HG02852 (cell line): Measurements from ENCODE around the gene LTC4S.
A peak's percentile ranks its signal among the peaks of the same experiment; 100 is the strongest.
"Not testable (repeated sequence)": the region's sequence is repeated elsewhere in the genome, so short reads cannot be mapped to it uniquely, and the experiment has no call there.

Source experiments
- ATAC-seq: cut with Tn5 transposase; IDR thresholded peaks from one replicate; pipeline ENCODE4 v1.9.1; 2021; ENCODE audit warnings: mild to moderate bottlenecking, moderate library complexity; ENCODE audit not compliant: unreplicated experiment

Gene LTC4S

GRCh38 chr5:179793468-179794139 is at the start of gene LTC4S:
Gene LTC4S (plus strand): TSS chr5:179793986. CDS start chr5:179794081, 95 bp downstream.
- ATAC-seq: no peak

DNA sequence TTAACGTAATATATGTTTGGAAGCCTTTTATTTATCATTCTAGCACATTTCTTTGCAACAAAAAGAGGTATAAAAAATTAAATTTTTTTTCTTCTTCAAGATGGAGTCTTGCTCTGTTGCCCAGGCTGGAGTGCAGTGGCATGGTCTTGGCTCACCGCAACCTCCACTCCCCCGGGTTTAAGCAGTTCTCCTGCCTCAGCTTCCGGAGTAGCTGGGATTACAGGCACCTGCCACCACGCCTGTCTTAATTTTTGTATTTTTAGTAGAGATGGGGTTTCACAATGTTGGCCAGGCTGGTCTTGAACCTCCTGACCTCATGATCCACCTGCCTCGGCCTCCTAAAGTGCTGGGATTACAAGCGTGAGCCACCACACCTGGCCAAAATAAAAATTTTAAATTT is 49.7 kb upstream of the LTC4S start:
- ATAC-seq: not testable (repeated sequence)

DNA sequence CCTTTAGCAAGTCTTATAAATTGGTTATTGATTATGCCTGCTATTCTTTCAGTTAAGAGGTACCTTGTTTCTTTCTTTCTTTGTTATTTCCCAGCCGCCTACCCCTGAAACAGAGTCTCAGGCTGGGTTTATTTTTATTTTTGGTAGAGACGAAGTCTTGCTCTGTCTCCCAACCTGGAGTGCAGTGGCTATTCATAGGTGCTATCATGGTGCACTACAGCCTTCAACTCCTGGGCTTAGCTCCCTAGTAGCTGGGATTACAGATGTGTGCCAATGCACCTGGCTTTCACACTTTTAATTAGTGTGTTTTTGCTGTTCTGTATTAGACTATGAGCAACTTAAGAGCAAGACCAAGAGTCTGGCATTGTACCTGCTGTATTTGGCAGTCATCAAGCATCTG is 46.9 kb upstream of the LTC4S start:
- ATAC-seq: no peak

DNA sequence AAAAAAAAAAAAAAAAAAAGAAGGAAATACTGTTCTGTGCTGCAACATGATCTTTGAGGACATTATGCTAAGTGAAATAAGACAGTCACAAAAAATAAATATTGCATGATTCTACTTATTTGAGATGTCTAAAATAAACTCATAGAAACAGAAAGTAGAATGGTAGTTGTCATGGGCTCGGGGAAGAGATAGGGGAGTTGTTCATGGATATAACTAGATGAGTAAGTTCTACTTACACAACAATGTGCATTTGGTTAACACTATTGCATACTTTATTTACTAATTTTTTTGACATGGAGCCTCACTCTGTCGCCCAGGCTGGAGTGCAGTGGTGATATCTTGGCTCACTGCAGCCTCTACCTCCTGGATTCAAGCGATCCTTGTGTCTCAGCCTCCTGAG is 46.0 kb upstream of the LTC4S start:
- ATAC-seq: no peak

DNA sequence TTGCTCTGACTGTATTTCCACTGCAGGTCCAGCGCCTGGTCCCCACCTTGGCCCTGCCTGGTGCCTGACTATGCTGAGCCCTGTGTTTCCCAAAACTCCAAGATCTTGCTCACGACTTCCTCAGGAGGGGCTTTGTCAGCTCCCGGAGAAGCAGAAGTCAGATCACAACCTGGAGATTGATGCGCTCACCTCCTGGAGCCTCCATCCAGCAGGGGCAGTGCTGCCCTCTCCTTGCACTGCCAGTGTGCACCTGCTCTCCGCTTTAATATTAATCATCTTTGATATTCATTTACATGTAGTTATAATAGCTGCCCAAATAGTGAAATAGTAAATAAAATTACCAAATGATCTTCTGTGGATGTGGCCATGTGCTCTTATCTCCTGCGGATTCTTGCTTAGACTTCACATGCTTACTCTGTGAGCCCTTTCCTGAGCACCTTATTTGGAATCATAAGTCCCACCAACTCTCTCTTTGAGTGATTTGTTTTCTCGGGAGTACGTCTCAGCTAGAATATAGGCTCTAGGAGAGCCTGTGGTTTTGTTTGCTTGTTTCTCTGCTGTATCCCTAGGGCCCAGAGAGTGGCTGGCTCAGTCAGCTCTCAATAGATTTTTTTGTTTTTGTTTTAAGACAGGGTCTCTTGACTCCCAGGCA is 43.8 kb upstream of the LTC4S start:
- no peak for ATAC-seq

GRCh38 chr5:179753971-179754370 is 39.8 kb upstream of the LTC4S start:
- ATAC-seq: no peak

- no peak for ATAC-seq
Measured at GRCh38 chr5:179755022-179755421, 38.8 kb upstream of the LTC4S start.

- no peak for ATAC-seq
Measured at GRCh38 chr5:179758955-179759354, 34.8 kb upstream of the LTC4S start.

DNA sequence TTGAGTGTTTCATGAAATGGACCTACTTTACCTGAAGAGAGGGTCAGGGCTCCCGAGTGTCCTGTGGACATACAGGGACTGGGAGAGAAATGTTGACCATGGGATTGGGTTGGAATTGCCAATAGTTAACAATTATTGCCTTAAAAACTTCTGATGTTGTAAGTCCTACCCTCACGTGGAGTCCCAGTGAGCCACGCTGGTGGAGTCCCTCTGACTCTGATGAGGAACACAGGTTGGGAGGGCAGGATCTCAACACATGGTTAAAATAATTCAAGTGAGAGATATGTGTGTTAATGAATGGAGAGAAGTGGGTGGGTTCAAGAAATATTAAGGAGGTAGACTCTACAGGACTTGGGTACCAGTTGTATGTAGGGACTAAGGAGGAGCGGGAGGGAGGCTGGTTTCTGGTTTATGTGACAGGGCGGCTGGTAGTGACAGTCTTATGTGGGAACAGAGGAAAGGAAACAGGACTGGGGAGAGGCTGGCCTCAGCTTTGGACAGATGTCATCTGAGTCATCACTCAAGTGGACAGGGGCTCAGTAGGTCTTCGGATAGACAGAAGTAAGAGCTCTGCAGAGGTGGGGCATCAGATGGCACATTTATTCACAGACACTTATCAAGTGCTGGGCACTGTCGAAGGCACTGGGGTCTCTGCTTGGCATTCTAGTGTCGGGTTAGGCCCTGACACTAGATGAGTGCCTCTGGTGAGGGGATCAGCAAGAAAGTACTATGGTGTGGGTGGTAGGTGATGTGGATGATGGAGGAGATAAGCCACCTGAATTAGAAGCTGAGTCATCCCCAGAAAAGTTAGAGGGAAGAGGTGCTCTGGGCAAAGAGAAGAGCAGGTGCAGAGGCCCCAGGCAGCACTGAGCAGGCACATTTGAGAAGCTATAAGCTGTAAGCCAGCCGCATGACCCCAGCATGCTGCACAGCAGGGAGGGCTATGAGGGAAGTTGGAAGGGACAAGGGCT is 33.9 kb upstream of the LTC4S start:
- ATAC-seq: peak; percentile 64

DNA sequence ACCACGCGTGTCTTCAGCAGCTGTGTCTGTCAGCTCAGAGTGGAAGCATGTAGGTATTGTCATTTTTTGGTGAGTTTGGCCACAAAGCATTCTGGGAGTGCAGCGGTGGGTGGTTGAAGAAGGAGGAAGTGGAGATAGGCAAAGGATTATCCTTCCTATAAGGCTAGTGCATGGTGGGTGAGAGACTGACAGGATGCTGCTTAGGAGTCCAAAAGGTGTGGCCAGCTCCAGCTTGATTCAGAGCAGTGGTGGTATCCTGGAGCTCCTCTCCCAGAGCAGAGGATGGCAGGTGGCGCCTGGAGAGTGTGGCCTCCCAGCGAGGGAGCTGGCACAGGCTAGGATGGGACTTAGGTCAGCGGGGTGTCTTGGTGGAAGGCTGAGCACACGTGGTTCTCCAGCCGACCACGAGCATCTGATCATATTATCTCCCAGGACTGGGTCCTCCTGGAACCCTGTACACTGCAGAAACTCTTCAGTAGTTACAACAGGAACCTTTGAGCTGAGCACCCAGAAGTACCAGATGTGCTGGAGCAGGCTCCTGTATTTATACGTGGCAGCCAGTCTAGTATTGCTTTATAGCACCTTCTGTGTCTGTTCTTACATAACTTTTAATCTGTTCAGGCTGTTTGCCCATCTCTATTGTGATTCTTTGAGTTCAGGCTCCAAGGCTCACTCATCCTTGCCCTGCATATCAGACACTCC is 31.6 kb upstream of the LTC4S start:
- ATAC-seq: peak; percentile 32

GRCh38 chr5:179762781-179763176 is 31.0 kb upstream of the LTC4S start:
- ATAC-seq: no peak

GRCh38 chr5:179763215-179763945 is 30.4 kb upstream of the LTC4S start:
- ATAC-seq: no peak

DNA sequence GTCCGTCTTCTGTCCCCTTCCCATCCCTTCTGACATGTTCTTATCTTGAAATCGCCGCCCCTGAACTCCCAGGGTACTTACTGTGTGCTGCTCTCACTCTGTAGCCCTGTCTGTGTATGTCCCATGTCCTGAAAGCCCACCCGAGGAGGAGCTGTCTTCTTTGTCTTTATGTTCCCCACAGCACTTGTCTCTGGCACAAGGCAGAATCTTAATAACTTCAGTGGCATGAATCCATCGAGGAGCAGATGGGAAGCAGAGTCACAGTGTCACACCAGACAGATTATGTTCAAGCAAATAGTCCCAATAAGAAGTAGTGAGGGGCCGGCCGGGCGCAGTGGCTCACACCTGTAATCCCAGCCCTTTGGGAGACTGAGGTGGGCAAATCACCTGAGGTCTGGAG is 29.7 kb upstream of the LTC4S start:
- no peak for ATAC-seq

DNA sequence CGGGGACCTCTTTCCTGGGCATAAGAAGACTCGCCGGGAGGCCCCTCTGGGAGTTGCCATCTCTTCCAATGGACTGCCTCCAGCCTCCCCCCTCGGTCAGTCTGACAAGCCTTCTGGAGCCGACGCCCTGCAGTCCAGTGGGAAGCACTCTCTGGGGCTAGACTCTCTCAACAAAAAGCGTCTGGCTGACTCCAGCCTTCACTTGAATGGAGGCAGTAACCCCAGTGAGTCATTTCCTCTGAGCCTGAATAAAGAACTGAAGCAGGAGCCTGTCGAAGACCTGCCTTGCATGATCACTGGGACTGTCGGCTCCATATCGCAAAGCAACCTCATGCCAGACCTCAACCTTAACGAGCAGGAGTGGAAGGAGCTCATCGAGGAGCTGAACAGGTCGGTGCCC is 28.4 kb upstream of the LTC4S start:
- no peak for ATAC-seq

DNA sequence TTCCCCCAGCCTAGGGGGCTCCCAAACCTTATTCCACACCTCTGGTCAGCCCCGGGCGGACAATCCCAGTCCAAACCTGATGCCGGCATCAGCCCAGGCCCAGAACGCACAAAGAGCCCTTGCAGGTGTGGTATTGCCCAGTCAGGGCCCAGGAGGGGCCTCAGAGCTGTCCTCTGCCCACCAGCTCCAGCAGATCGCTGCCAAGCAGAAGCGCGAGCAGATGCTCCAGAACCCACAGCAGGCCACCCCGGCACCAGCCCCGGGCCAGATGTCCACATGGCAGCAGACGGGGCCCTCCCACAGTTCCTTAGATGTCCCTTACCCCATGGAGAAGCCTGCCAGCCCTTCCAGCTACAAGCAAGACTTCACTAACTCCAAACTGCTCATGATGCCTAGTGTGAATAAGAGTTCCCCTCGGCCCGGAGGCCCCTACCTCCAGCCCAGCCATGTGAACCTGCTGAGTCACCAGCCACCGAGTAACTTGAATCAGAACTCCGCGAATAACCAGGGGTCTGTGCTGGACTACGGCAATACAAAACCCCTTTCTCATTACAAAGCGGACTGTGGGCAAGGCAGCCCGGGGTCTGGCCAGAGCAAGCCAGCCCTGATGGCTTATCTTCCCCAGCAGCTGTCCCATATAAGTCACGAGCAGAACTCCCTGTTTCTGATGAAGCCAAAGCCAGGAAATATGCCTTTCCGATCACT is 27.6 kb upstream of the LTC4S start:
- ATAC-seq: no peak

DNA sequence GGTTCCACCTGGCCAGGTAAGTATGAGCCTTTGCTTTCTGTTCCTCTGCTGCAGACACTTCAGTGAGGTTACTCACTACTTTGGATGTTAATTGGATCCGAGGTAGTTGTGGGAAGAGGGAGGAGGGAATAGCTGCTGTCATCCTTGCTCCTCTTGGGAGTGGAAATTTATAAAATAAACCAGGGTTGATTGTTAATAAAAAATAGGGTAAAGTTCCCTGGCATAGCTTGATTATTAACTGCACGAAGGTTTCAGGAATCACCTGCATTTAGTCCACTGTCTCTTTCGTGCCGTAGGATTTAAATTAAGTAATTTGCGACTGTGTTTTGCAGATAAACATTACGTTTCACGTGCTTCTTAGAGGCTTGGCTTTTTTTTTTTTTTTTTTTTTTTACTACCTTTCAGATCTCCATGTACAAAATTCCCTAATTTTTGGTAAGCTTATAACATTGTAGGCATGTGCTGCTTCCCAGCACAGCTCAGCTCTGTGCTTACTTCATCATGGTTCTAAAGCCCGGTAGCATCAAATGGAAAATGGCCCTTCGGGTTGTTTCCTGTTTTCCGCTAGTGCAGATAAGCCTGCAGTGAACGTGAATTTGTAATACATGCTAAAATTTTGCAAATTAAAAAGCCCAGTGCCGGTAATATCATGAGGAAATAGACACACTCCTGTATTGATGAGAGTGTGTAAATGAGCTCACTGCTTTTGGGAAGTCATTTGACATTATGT is 26.9 kb upstream of the LTC4S start:
- no peak for ATAC-seq

- ATAC-seq: no peak
Measured at GRCh38 chr5:179767496-179768100, 26.2 kb upstream of the LTC4S start.

- no peak for ATAC-seq
Measured at GRCh38 chr5:179768326-179769085, 25.3 kb upstream of the LTC4S start.
